Thyroid gland (tissue), 4 donors: ENCODE data around the gene NFYA. TPM values are rescaled to one million over a fixed set of nuclear protein-coding genes. Genes with fewer than 3 reads are reported as not detected.

Experiments used
- DNase-seq, 2 donors: peaks; one replicate each; pipeline ENCODE4 v3.0.0-alpha.2; 2019
- H3K27ac ChIP-seq, 3 donors: fragments of 200-600 bp; sonication (generic); 1 replicate in 2 of 3; 2 replicates in 1 of 3; pipeline ENCODE4 v1.5.1; 2016 to 2019; ENCODE audit warnings: mild to moderate bottlenecking in 1 of 3, moderate library complexity in 1 of 3
- H3K27me3 ChIP-seq: fragments of 200-600 bp; sonication (generic); one replicate; pipeline ENCODE4 v1.5.1; 2019
- H3K36me3 ChIP-seq, 2 donors: fragments of 200-600 bp; sonication (generic); one replicate each; pipeline ENCODE4 v1.5.1; 2016 to 2019
- H3K4me1 ChIP-seq, 2 donors: fragments of 200-600 bp; sonication (generic); one replicate each; pipeline ENCODE4 v1.5.1; 2017 to 2019
- H3K4me3 ChIP-seq, 3 donors: fragments of 200-600 bp; sonication (generic); replicated peaks in 1 of 3; 1 replicate in 2 of 3; 2 replicates in 1 of 3; pipeline ENCODE4 v1.5.1; 2016; ENCODE audit warnings: mild to moderate bottlenecking in 1 of 3
- H3K9me3 ChIP-seq: fragments of 200-600 bp; sonication (generic); one replicate; pipeline ENCODE4 v1.5.1; 2017
- POLR2A ChIP-seq, 2 donors: fragments of 450-650 bp; IDR thresholded peaks; one replicate each; pipeline ENCODE4 v1.6.1; 2017; ENCODE audit warnings: antibody characterized with exemption in 2 of 2, mild to moderate bottlenecking in 2 of 2, moderate library complexity in 1 of 2
- WGBS, 2 donors: methylation state at CpG; one replicate each; pipeline ENCODE4 v1.1.5; 2017; 5-methylcytosine and 5-hydroxymethylcytosine counted together
- intact Hi-C: fragments of 100-400 bp; cut with DNase I; formaldehyde crosslinking; loops from one replicate; pipeline ENCODE4 v1.15.1; 2023
- total RNA-seq, 4 donors: library from RNA; depleted of rRNA; stranded (reverse); fragments of >200 nt; gene quantifications; one replicate each; pipeline ENCODE4 v1.2.3, GENCODE V29; 2016
- TF ChIP-seq, protein P1 (sequence below), 6 experiments: fragments of 200-600 bp in 3 of 6; fragments of 450-650 bp in 3 of 6; sonication (generic) in 3 of 6; IDR thresholded peaks; one replicate each; pipeline ENCODE4 v1.5.1; 2016 to 2019; ENCODE audit warnings: antibody characterized with exemption in 6 of 6, mild to moderate bottlenecking in 2 of 6, inconsistent platforms in 1 of 6, moderate library complexity in 1 of 6

NFYA gene
- total RNA-seq, 4 donors from 2014 or later: 31.8 to 40.3 (median 36.0) TPM

DNA sequence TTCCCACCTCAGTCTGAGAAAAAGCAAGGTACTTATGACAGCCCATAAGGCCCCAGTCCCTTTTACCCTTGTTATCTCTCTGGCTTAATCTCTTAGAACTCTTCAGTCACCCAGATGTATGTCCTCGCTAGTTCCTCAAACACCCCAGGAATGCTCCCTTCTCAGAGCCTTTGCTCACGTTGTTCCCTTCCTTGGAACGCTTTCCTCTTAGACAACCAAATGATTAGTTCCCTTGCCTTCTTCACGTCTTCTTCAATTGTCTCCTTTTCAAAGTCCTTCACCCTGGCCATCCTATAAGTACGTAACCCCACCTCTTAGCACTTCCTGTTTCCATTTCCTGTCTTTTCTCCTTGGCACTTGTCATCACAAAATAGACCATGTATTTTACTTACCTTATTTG, 20.9 kb upstream of the NFYA start:
- WGBS, 2 donors: 78 to 83% methylated on average over 5 of the region's 5 CpGs
- H3K27me3 ChIP-seq: no peaks in the 10 kb centered on the region
- intact Hi-C loops: no loop called here

DNA sequence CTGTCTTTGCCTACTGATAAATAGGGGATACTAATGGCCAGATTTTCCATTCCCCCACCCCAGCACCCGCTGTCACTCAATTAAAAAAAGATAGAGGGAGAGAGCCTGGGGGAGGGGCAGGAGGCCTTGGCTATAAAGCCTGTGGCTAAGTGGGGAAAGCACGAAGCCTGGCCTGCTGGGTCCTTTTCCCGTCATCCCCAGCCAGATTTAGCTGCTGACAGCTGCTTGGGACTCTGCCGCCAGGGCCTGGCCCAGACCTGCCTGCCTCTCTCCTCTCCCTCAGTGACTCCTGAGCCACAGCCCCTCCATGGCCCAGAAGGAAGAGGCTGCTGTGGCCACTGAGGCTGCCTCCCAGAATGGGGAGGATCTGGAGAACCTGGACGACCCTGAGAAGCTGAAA, 19.7 kb upstream of the NFYA start, which contains the start of gene APOBEC2:
TSS of gene APOBEC2 (plus strand) at position 162 of the 400 bp plus-strand sequence. CDS start at position 308, 146 bp downstream.
- TF ChIP-seq, protein P1, sequence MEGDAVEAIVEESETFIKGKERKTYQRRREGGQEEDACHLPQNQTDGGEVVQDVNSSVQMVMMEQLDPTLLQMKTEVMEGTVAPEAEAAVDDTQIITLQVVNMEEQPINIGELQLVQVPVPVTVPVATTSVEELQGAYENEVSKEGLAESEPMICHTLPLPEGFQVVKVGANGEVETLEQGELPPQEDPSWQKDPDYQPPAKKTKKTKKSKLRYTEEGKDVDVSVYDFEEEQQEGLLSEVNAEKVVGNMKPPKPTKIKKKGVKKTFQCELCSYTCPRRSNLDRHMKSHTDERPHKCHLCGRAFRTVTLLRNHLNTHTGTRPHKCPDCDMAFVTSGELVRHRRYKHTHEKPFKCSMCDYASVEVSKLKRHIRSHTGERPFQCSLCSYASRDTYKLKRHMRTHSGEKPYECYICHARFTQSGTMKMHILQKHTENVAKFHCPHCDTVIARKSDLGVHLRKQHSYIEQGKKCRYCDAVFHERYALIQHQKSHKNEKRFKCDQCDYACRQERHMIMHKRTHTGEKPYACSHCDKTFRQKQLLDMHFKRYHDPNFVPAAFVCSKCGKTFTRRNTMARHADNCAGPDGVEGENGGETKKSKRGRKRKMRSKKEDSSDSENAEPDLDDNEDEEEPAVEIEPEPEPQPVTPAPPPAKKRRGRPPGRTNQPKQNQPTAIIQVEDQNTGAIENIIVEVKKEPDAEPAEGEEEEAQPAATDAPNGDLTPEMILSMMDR (IDR thresholded peaks at IDR 0.05): no peak
- TF ChIP-seq POLR2A (IDR thresholded peaks at IDR 0.05): no peak

More for the DNA sequence above, 20.9 kb upstream of the NFYA start:
- DNase-seq: no peak
- Histone ChIP-seq H3K27ac (no peak overlapping the region), H3K4me1 (no peaks in the 10 kb centered on the region), H3K4me3 (no peak overlapping the region), H3K36me3 (no peaks in the 10 kb centered on the region), H3K9me3 (no peaks in the 10 kb centered on the region)
- TF ChIP-seq POLR2A (IDR thresholded peaks at IDR 0.05): no peak
- TF ChIP-seq, protein P1 (IDR thresholded peaks at IDR 0.05): no peak

DNA sequence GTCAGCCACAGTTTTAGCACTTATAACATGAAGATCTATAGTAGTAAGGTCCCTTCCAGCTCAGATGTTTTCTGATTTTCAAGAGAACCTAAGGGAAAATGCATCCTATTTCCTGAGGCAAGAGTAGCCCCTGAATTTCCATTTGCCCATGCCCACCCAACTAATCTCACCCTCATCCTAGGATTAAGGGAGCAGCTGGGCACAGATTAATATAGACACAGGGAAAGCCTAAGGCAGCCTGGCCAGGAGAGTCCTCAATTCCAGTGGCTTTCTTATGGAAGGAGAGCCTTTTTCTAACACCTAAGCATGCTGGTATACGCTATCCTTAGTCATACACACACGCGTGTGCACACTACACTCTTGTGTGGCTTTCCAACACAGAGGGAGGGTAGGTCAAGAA, 18.3 kb upstream of the NFYA start:
- 98 to 100% methylated on average over 3 of the region's 3 CpGs for WGBS, 2 donors
- Histone ChIP-seq H3K27me3 (no peaks in the 10 kb centered on the region), H3K4me1 (no peaks in the 10 kb centered on the region), H3K9me3 (no peaks in the 10 kb centered on the region), H3K36me3 (no peaks in the 10 kb centered on the region), H3K4me3 (no peak overlapping the region), H3K27ac (no peak overlapping the region)
- intact Hi-C loops: no loop called here
- DNase-seq: no peak
- TF ChIP-seq, protein P1 (IDR thresholded peaks at IDR 0.05): no peak
- TF ChIP-seq POLR2A (IDR thresholded peaks at IDR 0.05): no peak

More for the DNA sequence above, 19.7 kb upstream of the NFYA start, which contains the start of gene APOBEC2:
- intact Hi-C loops: no loop called here
- no peaks in the 10 kb centered on the region for H3K4me1 ChIP-seq
- WGBS, 2 donors: 80 to 91% methylated on average over 5 of the region's 5 CpGs
- H3K27ac ChIP-seq: no peak within 1 kb of the TSS
- no peaks in the 10 kb centered on the region for H3K9me3 ChIP-seq
- no peak within 1 kb of the TSS for H3K4me3 ChIP-seq
- no peaks in the 10 kb centered on the region for H3K27me3 ChIP-seq
- no peak for DNase-seq
- no peaks in the 10 kb centered on the region for H3K36me3 ChIP-seq

DNA sequence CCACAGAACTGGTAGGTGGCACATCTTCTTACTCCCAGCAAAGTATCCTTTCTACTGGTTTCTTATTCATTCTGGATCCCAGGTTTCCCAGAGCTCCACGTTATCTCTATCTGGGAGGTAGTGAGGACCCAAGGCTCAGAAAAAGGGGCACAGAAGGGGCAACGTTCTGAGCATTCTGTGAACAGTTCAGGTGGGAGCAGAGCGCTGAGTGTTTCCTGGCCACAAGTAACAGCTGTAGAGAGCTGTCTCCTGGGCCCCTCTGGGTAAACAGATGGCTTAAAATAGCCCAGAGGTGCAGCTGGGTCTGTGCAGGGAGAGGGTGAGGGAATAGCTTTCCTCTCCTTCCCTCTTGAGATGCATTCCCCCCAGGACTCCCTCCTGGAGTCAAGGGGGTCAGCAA, 17.6 kb upstream of the NFYA start:
- H3K4me1 ChIP-seq: peaks cover under 1 to 2% of the 10 kb centered on the region in 2 donors
- TF ChIP-seq, protein P1 (IDR thresholded peaks at IDR 0.05): no peak
- no peak for TF ChIP-seq POLR2A (IDR thresholded peaks at IDR 0.05)
- intact Hi-C loops: no loop called here

DNA sequence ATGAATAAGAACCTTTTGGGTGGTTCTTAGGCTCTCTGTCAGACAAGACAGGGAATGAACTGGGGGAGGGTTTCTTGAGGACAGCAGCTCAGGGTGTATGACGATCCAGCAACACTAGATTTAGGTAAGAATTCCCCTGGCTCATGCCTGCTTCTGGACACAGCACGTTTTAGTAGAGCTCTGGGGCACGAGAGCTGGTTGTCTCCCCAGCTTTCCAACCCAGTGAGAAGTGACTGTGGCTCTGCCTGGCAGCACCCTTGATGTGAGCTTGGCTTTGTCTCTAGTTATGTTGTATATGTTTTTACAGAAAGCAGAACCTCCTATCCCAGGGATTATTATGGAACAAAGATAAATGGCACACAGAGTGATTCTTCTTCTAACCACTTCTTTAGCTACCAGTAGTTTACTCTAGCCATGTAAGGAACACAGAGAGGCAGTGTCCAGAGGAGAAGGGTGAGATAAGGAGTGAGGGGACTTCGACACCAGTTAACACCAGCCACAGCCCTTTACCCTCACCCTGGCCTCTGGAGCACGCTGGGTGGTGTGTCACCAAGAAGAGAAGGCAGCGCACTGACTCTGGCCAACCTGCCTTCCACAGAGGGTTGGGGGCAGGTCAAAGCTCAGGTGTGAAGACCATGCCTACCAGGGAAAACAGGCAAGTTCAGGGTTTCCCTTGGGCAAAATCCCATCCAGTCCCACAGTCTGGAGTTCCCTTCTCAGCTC, 15.8 kb upstream of the NFYA start:
- Histone ChIP-seq H3K9me3 (no peaks in the 10 kb centered on the region), H3K27ac (no peak overlapping the region), H3K36me3 (no peaks in the 10 kb centered on the region), H3K4me3 (no peak overlapping the region), H3K27me3 (no peaks in the 10 kb centered on the region), H3K4me1 (peaks cover 16 to 17% of the 10 kb centered on the region in 2 donors)
- intact Hi-C loops: no loop called here
- no peak for TF ChIP-seq POLR2A (IDR thresholded peaks at IDR 0.05)
- TF ChIP-seq, protein P1 (IDR thresholded peaks at IDR 0.05): no peak
- no peak for DNase-seq
- 83 to 87% methylated on average over 6 of the region's 6 CpGs for WGBS, 2 donors

More for the DNA sequence above, 17.6 kb upstream of the NFYA start:
- H3K27me3 ChIP-seq: no peaks in the 10 kb centered on the region
- no peak overlapping the region for H3K4me3 ChIP-seq
- no peak overlapping the region for H3K27ac ChIP-seq
- no peaks in the 10 kb centered on the region for H3K36me3 ChIP-seq
- DNase-seq: no peak
- no peaks in the 10 kb centered on the region for H3K9me3 ChIP-seq
- WGBS, 2 donors: 51 to 59% methylated on average over 3 of the region's 3 CpGs
